GM19467 (cell line): ENCODE data around the gene PPP2CA.
A peak's percentile ranks its signal among the peaks of the same experiment; 100 is the strongest.

ENCODE experiments used
- ATAC-seq: cut with Tn5 transposase; IDR thresholded peaks from one replicate; pipeline ENCODE4 v1.9.1; 2021; ENCODE audit warnings: mild to moderate bottlenecking, moderate library complexity; ENCODE audit not compliant: unreplicated experiment

PPP2CA gene

GRCh38 chr5:134149571-134150303, 76.1 kb downstream of the PPP2CA start:
- ATAC-seq: no peak

- ATAC-seq: no peak
Measured at GRCh38 chr5:134148986-134149539, 76.8 kb downstream of the PPP2CA start.

GRCh38 chr5:134148316-134148715, 77.6 kb downstream of the PPP2CA start:
- no peak for ATAC-seq

- ATAC-seq: no peak
Measured at GRCh38 chr5:134146651-134147518, 79.0 kb downstream of the PPP2CA start.

GRCh38 chr5:134145779-134146581, 79.9 kb downstream of the PPP2CA start:
- ATAC-seq: peak; percentile 71

DNA sequence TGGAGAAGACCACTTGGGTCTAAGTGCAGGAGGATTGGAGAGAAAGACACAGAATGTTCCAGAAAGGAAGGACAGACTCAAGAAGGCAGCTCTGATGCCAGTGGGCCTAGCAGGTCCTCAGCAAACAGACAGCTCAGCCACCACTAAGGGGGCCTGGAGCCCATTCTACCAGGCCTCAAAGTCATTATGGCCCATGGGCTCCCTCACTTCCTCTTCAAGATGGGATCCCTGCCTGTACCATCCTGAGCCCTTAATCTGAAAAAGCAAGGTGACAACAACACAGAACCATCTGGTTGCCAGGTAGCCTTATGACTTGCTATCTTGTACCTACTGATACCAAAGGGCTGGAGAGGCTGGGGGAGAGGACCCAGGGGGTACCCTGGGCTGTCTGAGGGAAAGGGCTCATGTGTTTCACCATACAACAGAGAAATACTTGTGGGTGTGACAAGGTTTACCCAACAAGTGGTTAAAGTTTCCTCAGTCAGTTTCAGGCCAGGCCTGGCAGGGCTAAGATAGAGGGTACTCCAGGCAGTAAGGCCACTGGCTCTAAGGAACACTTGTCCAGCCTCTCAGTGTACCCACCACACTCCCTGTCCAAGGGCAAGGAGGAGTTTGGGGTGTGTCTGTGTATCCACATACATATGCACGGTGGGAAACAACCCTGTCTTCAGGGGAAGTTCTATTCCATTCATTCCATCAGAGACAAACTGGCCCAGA, 80.7 kb downstream of the PPP2CA start:
- no peak for ATAC-seq
